ENCODE data around the gene CYB5R4. TPM values are rescaled to one million over a fixed set of nuclear protein-coding genes. Genes with fewer than 3 reads are reported as not detected.

The CYB5R4 gene
- total RNA-seq, 1 experiment from 2014 or later: 23.8 TPM

GRCh38 chr6:83860782-83861495 lies 1.4 kb downstream of the CYB5R4 start:
- POLR2A ChIA-PET (ENCODE audit: low non-redundant PET): no interaction called here
- H3K27ac ChIP-seq (ENCODE audit: low read depth, low read length, poor library complexity, severe bottlenecking): no peak overlapping the region

GRCh38 chr6:83862776-83863471 lies 3.4 kb downstream of the CYB5R4 start:
- ChIA-PET CTCF (no interaction called here), POLR2A (ENCODE audit: low non-redundant PET) (no interaction called here)
- H3K9me3 ChIP-seq (ENCODE audit: low read depth, low read length, poor library complexity, severe bottlenecking): peaks cover 8% of the 10 kb centered on the region
- no TSS peak for BruUV-seq (replicated peaks)
- no peak for DNase-seq (ENCODE audit: low spot score)
- H3K27me3 ChIP-seq (replicated peaks; ENCODE audit: insufficient read depth, low read depth, low read length, poor library complexity): no peaks in the 10 kb centered on the region
- no peak for TF ChIP-seq EZH2 (IDR thresholded peaks at IDR 0.05; ENCODE audit: borderline replicate concordance, low read depth, low read length, poor library complexity, severe bottlenecking)
- no peak for TF ChIP-seq CTCF (conservative IDR thresholded peaks at IDR 0.05; ENCODE audit: low read depth, low read length)
- peaks cover 16% of the 10 kb centered on the region for H3K36me3 ChIP-seq (ENCODE audit: insufficient read depth, low read length, poor library complexity, severe bottlenecking)
- H3K4me3 ChIP-seq (ENCODE audit: low read depth, low read length, poor library complexity, severe bottlenecking): no peak overlapping the region
- intact Hi-C loops (cut with micrococcal nuclease; ENCODE audit: unreplicated experiment): loop anchor here (10.0 kb wide), 1 partner anchor 912 kb away; no protein-coding TSS in a partner anchor
- peaks cover 12% of the 10 kb centered on the region for H3K4me1 ChIP-seq (ENCODE audit: insufficient read depth, low read length, poor library complexity, severe bottlenecking)
- no peak overlapping the region for H3K27ac ChIP-seq (ENCODE audit: low read depth, low read length, poor library complexity, severe bottlenecking)

More at GRCh38 chr6:83860782-83861495, 1.4 kb downstream of the CYB5R4 start:
- no peaks in the 10 kb centered on the region for H3K9me3 ChIP-seq (ENCODE audit: low read depth, low read length, poor library complexity, severe bottlenecking)
- no peak for TF ChIP-seq EZH2 (IDR thresholded peaks at IDR 0.05; ENCODE audit: borderline replicate concordance, low read depth, low read length, poor library complexity, severe bottlenecking)
- TF ChIP-seq CTCF (conservative IDR thresholded peaks at IDR 0.05; ENCODE audit: low read depth, low read length): no peak
- H3K36me3 ChIP-seq (ENCODE audit: insufficient read depth, low read length, poor library complexity, severe bottlenecking): peaks cover 4% of the 10 kb centered on the region
- H3K4me1 ChIP-seq (ENCODE audit: insufficient read depth, low read length, poor library complexity, severe bottlenecking): peaks cover 12% of the 10 kb centered on the region
- intact Hi-C loops (cut with micrococcal nuclease; ENCODE audit: unreplicated experiment): loop anchor here (10.0 kb wide), 1 partner anchor 914 kb away; no protein-coding TSS in a partner anchor
- TSS peak; percentile 57 for BruUV-seq (replicated peaks)
- CTCF ChIA-PET: no interaction called here
- no peaks in the 10 kb centered on the region for H3K27me3 ChIP-seq (replicated peaks; ENCODE audit: insufficient read depth, low read depth, low read length, poor library complexity)
- DNase-seq (ENCODE audit: low spot score): no peak
- peak overlapping the region; percentile 80 for H3K4me3 ChIP-seq (ENCODE audit: low read depth, low read length, poor library complexity, severe bottlenecking)

GRCh38 chr6:83867043-83867442 lies 7.6 kb downstream of the CYB5R4 start:
- Histone ChIP-seq H3K36me3 (ENCODE audit: insufficient read depth, low read length, poor library complexity, severe bottlenecking) (peaks cover 16% of the 10 kb centered on the region), H3K27ac (ENCODE audit: low read depth, low read length, poor library complexity, severe bottlenecking) (no peak overlapping the region), H3K27me3 (replicated peaks; ENCODE audit: insufficient read depth, low read depth, low read length, poor library complexity) (no peaks in the 10 kb centered on the region), H3K4me3 (ENCODE audit: low read depth, low read length, poor library complexity, severe bottlenecking) (no peak overlapping the region), H3K4me1 (ENCODE audit: insufficient read depth, low read length, poor library complexity, severe bottlenecking) (no peaks in the 10 kb centered on the region), H3K9me3 (ENCODE audit: low read depth, low read length, poor library complexity, severe bottlenecking) (peaks cover 9% of the 10 kb centered on the region)
- BruUV-seq (replicated peaks): no TSS peak
- no peak for DNase-seq (ENCODE audit: low spot score)
- intact Hi-C loops (cut with micrococcal nuclease; ENCODE audit: unreplicated experiment): loop anchor here (10.0 kb wide), 1 partner anchor 908 kb away; no protein-coding TSS in a partner anchor
- ChIA-PET POLR2A (ENCODE audit: low non-redundant PET) (no interaction called here), CTCF (no interaction called here)
- no peak for TF ChIP-seq EZH2 (IDR thresholded peaks at IDR 0.05; ENCODE audit: borderline replicate concordance, low read depth, low read length, poor library complexity, severe bottlenecking)
- no peak for TF ChIP-seq CTCF (conservative IDR thresholded peaks at IDR 0.05; ENCODE audit: low read depth, low read length)
